HL-60 (cell line): Measurements from ENCODE around the gene ANKFN1.

Experiments used
- CTCF ChIP-seq: IDR thresholded peaks from one replicate; pipeline ENCODE4 v1.5.1; 2011; ENCODE audit warnings: low read length, control low read depth, inconsistent platforms; ENCODE audit not compliant: insufficient read depth
- GABPA ChIP-seq: IDR thresholded peaks from 2 replicates; pipeline ENCODE4 v1.6.1; 2012; ENCODE audit warnings: low read depth
- POLR2AphosphoS5 ChIP-seq: IDR thresholded peaks from 2 replicates; pipeline ENCODE4 v1.6.1; 2012; ENCODE audit warnings: low read depth
- TF ChIP-seq, protein P1 (sequence below): IDR thresholded peaks from 2 replicates; pipeline ENCODE4 v1.6.1; 2012; ENCODE audit warnings: low read depth; ENCODE audit not compliant: insufficient replicate concordance

DNA sequence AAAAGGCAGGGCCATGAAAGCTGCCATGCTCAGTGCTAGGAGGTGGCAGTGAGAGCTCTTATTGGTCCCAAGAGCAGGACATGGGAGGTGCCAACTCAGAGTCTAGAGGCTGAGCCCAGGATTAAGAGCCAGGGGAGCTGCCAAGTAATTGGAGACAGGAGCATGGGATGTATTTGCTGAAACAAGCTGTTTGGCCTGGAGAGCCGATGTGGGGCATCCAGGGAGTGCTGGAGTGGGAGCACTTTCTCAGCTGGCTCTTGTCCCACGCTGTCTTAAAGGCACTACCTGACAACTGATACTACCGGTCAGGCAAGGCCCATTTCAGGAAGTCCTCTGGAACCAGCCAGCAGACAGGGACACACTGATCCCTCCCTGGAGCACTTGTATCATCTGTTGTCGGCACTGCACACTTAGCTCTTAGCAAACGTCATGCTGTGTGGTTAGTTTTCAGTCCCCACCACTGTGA is 19.3 kb downstream of the ANKFN1 start:
- TF ChIP-seq CTCF (no peak), POLR2AphosphoS5 (no peak), GABPA (no peak)
- TF ChIP-seq, protein P1, sequence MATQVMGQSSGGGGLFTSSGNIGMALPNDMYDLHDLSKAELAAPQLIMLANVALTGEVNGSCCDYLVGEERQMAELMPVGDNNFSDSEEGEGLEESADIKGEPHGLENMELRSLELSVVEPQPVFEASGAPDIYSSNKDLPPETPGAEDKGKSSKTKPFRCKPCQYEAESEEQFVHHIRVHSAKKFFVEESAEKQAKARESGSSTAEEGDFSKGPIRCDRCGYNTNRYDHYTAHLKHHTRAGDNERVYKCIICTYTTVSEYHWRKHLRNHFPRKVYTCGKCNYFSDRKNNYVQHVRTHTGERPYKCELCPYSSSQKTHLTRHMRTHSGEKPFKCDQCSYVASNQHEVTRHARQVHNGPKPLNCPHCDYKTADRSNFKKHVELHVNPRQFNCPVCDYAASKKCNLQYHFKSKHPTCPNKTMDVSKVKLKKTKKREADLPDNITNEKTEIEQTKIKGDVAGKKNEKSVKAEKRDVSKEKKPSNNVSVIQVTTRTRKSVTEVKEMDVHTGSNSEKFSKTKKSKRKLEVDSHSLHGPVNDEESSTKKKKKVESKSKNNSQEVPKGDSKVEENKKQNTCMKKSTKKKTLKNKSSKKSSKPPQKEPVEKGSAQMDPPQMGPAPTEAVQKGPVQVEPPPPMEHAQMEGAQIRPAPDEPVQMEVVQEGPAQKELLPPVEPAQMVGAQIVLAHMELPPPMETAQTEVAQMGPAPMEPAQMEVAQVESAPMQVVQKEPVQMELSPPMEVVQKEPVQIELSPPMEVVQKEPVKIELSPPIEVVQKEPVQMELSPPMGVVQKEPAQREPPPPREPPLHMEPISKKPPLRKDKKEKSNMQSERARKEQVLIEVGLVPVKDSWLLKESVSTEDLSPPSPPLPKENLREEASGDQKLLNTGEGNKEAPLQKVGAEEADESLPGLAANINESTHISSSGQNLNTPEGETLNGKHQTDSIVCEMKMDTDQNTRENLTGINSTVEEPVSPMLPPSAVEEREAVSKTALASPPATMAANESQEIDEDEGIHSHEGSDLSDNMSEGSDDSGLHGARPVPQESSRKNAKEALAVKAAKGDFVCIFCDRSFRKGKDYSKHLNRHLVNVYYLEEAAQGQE: no peak
